Neural progenitor cell (in vitro differentiated cells): ENCODE results near the gene CST8. TPM values are rescaled to one million over a fixed set of nuclear protein-coding genes. Genes with fewer than 3 reads are reported as not detected.
A peak's percentile ranks its signal among the peaks of the same experiment; 100 is the strongest.

Experiments
- DNase-seq: peaks from one replicate; pipeline ENCODE4 v3.0.0-alpha.2; 2016; ENCODE audit warnings: low spot score
- H2AFZ ChIP-seq: fragments of 200-600 bp; sonication (generic); replicated peaks from 2 replicates; pipeline ENCODE4 v1.6.1; 2016; ENCODE audit warnings: antibody characterized with exemption
- H3F3A ChIP-seq: fragments of 200-600 bp; sonication (generic); 2 replicates; pipeline ENCODE4 v1.6.1; 2016; ENCODE audit warnings: antibody characterized with exemption, low read depth
- H3K27ac ChIP-seq: fragments of 200-600 bp; sonication (generic); 2 replicates; pipeline ENCODE4 v1.5.1; 2016; ENCODE audit warnings: mild to moderate bottlenecking
- H3K27me3 ChIP-seq: fragments of 200-600 bp; sonication (generic); 2 replicates; pipeline ENCODE4 v1.6.1; 2016; ENCODE audit warnings: mild to moderate bottlenecking, moderate library complexity
- H3K36me3 ChIP-seq: fragments of 200-600 bp; sonication (generic); 2 replicates; pipeline ENCODE4 v1.5.1; 2016
- H3K4me1 ChIP-seq: fragments of 200-600 bp; sonication (generic); 2 replicates; pipeline ENCODE4 v1.6.1; 2016; ENCODE audit warnings: mixed run types
- H3K4me2 ChIP-seq: fragments of 200-600 bp; sonication (generic); 2 replicates; pipeline ENCODE4 v1.6.1; 2016
- H3K4me3 ChIP-seq: fragments of 200-600 bp; sonication (generic); 2 replicates; pipeline ENCODE4 v1.5.1; 2016
- H3K79me2 ChIP-seq: fragments of 200-600 bp; sonication (generic); 2 replicates; pipeline ENCODE4 v1.6.1; 2016; ENCODE audit warnings: low read depth
- H3K9ac ChIP-seq: fragments of 200-600 bp; sonication (generic); 2 replicates; pipeline ENCODE4 v1.6.1; 2016
- H3K9me3 ChIP-seq: fragments of 200-600 bp; sonication (generic); 2 replicates; pipeline ENCODE4 v1.5.1; 2016; ENCODE audit warnings: low read depth
- H4K20me1 ChIP-seq: fragments of 200-600 bp; sonication (generic); 2 replicates; pipeline ENCODE4 v1.6.1; 2016; ENCODE audit warnings: low read depth
- H3K27ac Mint-ChIP-seq: 3 replicates; pipeline ENCODE4 v1.8.0; 2021; ENCODE audit warnings: mixed read lengths
- H3K27me3 Mint-ChIP-seq: 2 replicates; pipeline ENCODE4 v1.8.0; 2022; ENCODE audit warnings: low read depth, mild to moderate bottlenecking, inconsistent platforms, moderate library complexity, mixed read lengths; ENCODE audit not compliant: insufficient read depth
- H3K36me3 Mint-ChIP-seq: 3 replicates; pipeline ENCODE4 v1.8.0; 2021; ENCODE audit warnings: mixed read lengths
- H3K4me1 Mint-ChIP-seq: 3 replicates; pipeline ENCODE4 v1.8.0; 2021; ENCODE audit warnings: mixed read lengths
- H3K4me3 Mint-ChIP-seq: 3 replicates; pipeline ENCODE4 v1.8.0; 2021; ENCODE audit warnings: mild to moderate bottlenecking, moderate library complexity, mixed read lengths
- H3K9me3 Mint-ChIP-seq: 3 replicates; pipeline ENCODE4 v1.8.0; 2020; ENCODE audit warnings: mixed read lengths
- EZH2 ChIP-seq: fragments of 200-600 bp; sonication (generic); IDR thresholded peaks from 2 replicates; pipeline ENCODE4 v1.6.1; 2017; ENCODE audit warnings: antibody characterized with exemption, mild to moderate bottlenecking, moderate library complexity
- EZH2phosphoT487 ChIP-seq: fragments of 200-600 bp; sonication (generic); IDR thresholded peaks from 2 replicates; pipeline ENCODE4 v1.6.1; 2017; ENCODE audit warnings: antibody characterized with exemption
- total RNA-seq: library from RNA; depleted of rRNA; stranded (reverse); fragments of >200 nt; gene quantifications from 2 replicates; pipeline ENCODE4 v1.2.3, GENCODE V29; 2015; ENCODE audit warnings: low replicate concordance
- TF ChIP-seq, protein P1 (sequence below): fragments of 200-600 bp; sonication (generic); IDR thresholded peaks from 2 replicates; pipeline ENCODE4 v1.5.1; 2017; ENCODE audit warnings: antibody characterized with exemption, mild to moderate bottlenecking

CST8 gene
- total RNA-seq, 1 donor from 2014 or later, result not detected

DNA sequence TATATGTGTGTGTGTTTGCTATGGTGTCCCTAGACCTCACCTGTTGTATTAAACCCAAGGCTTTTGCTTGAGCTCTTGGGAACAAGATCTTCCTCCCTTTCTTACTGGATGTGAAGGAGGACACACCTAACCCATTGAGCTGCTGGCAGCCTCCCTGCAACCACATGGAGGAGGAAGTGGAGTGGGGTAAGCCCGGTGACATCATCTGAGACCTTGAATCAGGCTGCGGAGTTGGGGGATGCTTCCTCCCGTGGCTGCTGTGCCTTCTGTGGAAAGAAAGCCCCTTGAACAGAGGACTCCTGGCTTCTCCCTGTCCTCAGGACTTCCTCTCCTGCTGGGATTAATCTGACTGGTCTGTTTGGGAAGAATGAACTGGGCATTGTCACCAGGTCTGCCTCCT lies 41.5 kb upstream of the CST8 start:
- no peak overlapping the region for H3K4me3 Mint-ChIP-seq
- H3K4me1 Mint-ChIP-seq, result peaks cover 10% of the 10 kb centered on the region
- Histone ChIP-seq H3K36me3 (no peaks in the 10 kb centered on the region), H3K9me3 (no peaks in the 10 kb centered on the region), H3K27ac (no peak overlapping the region), H2AFZ (no peak overlapping the region), H3K4me3 (no peak overlapping the region), H3K79me2 (no peaks in the 10 kb centered on the region), H3K27me3 (no peaks in the 10 kb centered on the region), H3K9ac (no peak overlapping the region), H3K4me1 (peaks cover 3% of the 10 kb centered on the region), H3F3A (no peaks in the 10 kb centered on the region), H4K20me1 (no peaks in the 10 kb centered on the region), H3K4me2 (no peak overlapping the region)
- H3K9me3 Mint-ChIP-seq, result no peaks in the 10 kb centered on the region
- no peak overlapping the region for H3K27ac Mint-ChIP-seq
- H3K36me3 Mint-ChIP-seq, result no peaks in the 10 kb centered on the region
- peaks cover 6% of the 10 kb centered on the region for H3K27me3 Mint-ChIP-seq
- TF ChIP-seq EZH2 (no peak), EZH2phosphoT487 (no peak)
- TF ChIP-seq, protein P1, sequence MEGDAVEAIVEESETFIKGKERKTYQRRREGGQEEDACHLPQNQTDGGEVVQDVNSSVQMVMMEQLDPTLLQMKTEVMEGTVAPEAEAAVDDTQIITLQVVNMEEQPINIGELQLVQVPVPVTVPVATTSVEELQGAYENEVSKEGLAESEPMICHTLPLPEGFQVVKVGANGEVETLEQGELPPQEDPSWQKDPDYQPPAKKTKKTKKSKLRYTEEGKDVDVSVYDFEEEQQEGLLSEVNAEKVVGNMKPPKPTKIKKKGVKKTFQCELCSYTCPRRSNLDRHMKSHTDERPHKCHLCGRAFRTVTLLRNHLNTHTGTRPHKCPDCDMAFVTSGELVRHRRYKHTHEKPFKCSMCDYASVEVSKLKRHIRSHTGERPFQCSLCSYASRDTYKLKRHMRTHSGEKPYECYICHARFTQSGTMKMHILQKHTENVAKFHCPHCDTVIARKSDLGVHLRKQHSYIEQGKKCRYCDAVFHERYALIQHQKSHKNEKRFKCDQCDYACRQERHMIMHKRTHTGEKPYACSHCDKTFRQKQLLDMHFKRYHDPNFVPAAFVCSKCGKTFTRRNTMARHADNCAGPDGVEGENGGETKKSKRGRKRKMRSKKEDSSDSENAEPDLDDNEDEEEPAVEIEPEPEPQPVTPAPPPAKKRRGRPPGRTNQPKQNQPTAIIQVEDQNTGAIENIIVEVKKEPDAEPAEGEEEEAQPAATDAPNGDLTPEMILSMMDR, result no peak
- DNase-seq, result no peak

DNA sequence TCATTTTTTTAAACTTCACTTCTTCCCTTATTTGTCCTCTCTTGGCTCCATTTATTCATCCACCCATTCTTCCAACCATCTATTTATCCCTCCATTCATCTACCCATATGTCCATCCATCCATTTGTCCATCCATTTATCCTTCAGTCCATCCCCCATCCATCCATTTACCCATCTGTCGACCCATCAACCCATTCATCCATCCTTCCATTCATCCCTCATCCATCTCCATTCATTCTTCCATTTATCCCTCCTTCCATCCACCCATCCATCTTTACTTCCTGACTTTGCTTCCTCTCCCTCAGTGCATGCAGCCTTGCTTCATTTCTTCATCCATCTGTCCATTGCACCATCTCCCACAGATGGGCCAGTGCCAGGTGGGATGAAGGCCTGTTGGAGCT lies 40.0 kb upstream of the CST8 start:
- Histone ChIP-seq H3K4me1 (peaks cover 3% of the 10 kb centered on the region), H3K4me3 (no peak overlapping the region), H3K36me3 (no peaks in the 10 kb centered on the region), H2AFZ (no peak overlapping the region), H3K27me3 (no peaks in the 10 kb centered on the region), H3K9me3 (no peaks in the 10 kb centered on the region), H3K9ac (no peak overlapping the region), H3K27ac (no peak overlapping the region), H3K79me2 (no peaks in the 10 kb centered on the region), H3F3A (no peaks in the 10 kb centered on the region), H3K4me2 (no peak overlapping the region), H4K20me1 (no peaks in the 10 kb centered on the region)
- no peaks in the 10 kb centered on the region for H3K36me3 Mint-ChIP-seq
- H3K9me3 Mint-ChIP-seq, result no peaks in the 10 kb centered on the region
- TF ChIP-seq EZH2phosphoT487 (no peak), EZH2 (no peak)
- TF ChIP-seq, protein P1, result no peak
- H3K27ac Mint-ChIP-seq, result no peak overlapping the region
- peaks cover 10% of the 10 kb centered on the region for H3K4me1 Mint-ChIP-seq
- no peak for DNase-seq
- peaks cover 6% of the 10 kb centered on the region for H3K27me3 Mint-ChIP-seq
- H3K4me3 Mint-ChIP-seq, result peak overlapping the region; percentile 33

DNA sequence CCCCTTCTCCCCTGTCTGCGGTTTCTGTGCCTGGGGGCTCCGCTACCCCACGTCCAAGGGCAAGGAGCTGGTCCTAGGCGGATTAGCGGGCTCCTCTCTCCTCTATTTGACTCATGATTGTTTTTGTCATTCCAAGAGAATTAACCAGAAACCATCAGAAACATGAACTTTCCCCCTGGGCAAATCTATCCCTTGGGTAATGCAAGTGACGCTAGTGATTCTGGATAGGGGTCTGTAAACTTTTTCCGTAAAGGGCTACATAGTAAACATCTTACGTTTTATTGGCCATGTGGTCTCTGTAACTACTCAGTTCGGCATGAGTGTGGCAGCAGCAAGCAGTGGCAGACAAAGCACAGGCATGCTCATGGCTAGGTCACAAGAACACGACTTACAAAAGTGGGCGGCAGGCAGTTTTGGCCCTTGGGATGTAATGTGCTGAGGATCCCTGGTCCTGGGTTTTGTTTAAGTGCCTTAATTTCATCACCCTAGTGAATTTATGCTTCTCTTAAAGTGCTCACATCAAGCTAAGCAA lies 38.9 kb upstream of the CST8 start:
- H3K4me2 ChIP-seq, result no peak overlapping the region
- TF ChIP-seq EZH2phosphoT487 (no peak), EZH2 (no peak)
- TF ChIP-seq, protein P1, result no peak
- no peak for DNase-seq
- peaks cover 3% of the 10 kb centered on the region for H3K4me1 ChIP-seq
- no peak overlapping the region for H3K9ac ChIP-seq
- no peaks in the 10 kb centered on the region for H3K27me3 ChIP-seq
- no peak overlapping the region for H3K27ac ChIP-seq
- Mint-ChIP-seq H3K27me3 (peaks cover 6% of the 10 kb centered on the region), H3K4me3 (no peak overlapping the region), H3K9me3 (peaks cover 5% of the 10 kb centered on the region), H3K27ac (no peak overlapping the region), H3K36me3 (no peaks in the 10 kb centered on the region), H3K4me1 (peaks cover 6% of the 10 kb centered on the region)
- no peaks in the 10 kb centered on the region for H3K9me3 ChIP-seq
- H4K20me1 ChIP-seq, result no peaks in the 10 kb centered on the region
- H3K36me3 ChIP-seq, result no peaks in the 10 kb centered on the region
- no peaks in the 10 kb centered on the region for H3K79me2 ChIP-seq
- no peaks in the 10 kb centered on the region for H3F3A ChIP-seq
- H2AFZ ChIP-seq, result no peak overlapping the region
- H3K4me3 ChIP-seq, result no peak overlapping the region
